ENCODE measurements around the gene TASL. TPM values are rescaled to one million over a fixed set of nuclear protein-coding genes. Genes with fewer than 3 reads are reported as not detected.

Gene TASL
- total RNA-seq, 1 experiment from 2014 or later: not detected

DNA sequence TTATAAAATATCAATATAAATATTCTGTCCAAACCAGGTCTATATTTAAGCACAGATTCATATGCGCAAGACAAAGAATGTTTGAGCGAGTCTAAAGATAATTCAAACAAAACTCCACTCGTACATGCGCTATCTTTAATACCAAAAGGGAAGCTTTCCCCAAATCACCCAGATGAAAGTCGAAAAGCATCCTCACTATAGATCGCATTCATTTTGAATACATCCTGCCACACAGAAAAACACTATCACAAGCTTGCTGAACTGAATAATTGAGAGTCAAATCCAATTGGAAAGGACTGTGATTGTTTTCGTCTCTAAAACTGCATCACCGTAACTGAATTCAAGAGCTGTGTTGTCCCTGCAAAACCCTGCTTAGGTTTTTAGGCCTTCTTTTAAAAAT, 685 bp downstream of the TASL start:
- no peak for DNase-seq (ENCODE audit: low spot score)

DNA sequence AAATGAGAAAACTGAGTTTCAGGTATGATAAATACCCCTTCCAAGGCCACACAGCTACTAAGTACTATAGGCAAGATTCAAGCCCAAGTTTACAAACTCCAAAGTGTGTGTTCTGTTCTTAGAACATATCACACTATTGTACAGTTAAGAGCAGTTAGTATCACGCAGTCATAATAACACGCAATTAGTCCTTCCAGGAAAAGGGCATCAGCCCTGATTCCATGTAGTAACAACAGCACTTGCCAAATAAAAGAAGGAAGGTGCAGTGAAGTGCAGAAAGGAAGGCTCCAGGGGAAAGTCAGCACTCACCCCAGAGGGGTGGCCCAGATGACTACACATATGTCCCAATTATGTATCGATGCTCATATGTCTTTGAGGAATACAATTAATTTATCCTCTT, 4.4 kb downstream of the TASL start:
- no peak for DNase-seq (ENCODE audit: low spot score)

DNA sequence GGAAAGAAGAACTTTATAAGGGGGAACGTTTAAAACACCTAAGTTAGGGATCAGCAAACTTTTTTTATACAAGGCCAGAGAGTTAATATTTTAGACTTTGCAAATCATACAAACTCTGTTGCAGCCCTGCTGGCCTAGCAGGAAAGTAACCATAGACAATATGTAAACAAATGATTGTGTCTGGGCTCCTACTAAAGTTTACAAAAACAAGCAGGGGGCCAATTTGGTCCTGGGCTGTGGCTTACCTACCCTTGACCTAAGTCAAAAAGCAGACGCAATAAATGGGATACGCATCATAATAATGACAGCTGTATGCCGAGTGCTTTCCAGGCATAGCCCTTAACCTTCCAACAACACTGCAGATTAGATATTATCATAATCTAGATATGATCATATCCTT, 4.9 kb downstream of the TASL start:
- DNase-seq (ENCODE audit: low spot score): no peak

DNA sequence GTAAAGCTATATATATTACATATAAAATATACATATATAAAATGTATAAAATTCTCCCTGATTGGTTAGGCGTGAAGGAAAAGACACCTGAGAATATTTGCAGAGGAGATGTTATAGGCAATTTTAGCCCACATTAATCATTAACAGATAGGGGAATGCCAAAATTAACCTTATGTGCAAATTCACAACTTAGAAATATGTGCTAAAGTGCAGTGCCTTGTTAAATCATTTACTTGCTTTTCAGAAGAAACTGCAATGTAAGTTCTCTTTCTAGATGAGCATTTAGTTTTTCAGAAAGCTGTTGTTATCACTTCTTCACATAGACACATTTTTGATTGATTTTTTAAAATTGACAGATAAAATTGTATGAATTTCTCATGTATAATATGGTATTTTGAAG, 5.6 kb downstream of the TASL start:
- no peak for DNase-seq (ENCODE audit: low spot score)

DNA sequence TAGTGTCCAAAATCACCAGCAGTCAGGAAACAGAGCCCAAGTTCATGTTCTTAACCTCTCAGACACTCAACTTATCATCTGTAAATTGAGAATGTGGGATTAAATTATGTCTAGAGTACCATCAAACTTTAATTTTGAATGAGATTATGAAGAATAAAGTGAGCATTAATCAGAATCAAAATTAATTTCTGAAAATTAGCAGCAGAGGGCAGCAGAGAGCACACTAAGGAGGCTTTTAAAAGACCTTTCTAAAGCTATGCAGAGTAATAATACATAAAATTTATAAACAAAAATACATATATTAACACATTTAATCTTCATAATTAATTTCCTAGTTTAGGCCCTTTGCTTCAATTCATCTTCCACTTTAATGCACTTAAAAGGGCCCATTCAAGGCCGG, 7.1 kb downstream of the TASL start:
- peak; percentile 25 for DNase-seq (ENCODE audit: low spot score)

DNA sequence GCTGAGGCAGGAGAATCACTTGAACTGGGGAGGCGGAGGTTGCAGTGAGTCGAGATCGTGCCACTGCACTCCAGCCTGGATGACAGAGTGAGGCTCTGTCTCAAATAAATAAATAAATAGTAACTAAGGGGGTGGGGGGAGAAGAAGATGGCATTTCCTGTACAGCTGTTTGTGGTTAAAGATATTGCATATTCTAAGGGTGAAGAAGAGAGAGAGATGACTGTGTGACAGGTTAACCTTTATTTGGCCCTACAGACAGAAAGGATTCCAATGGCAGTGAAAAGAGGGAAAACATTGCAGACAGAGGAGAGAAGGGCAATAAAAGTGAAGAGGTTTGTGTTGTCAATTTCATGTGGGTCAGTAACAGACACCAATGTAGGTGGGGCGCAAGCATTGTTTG, 9.4 kb downstream of the TASL start:
- peak; percentile 84 for DNase-seq (ENCODE audit: low spot score)

DNA sequence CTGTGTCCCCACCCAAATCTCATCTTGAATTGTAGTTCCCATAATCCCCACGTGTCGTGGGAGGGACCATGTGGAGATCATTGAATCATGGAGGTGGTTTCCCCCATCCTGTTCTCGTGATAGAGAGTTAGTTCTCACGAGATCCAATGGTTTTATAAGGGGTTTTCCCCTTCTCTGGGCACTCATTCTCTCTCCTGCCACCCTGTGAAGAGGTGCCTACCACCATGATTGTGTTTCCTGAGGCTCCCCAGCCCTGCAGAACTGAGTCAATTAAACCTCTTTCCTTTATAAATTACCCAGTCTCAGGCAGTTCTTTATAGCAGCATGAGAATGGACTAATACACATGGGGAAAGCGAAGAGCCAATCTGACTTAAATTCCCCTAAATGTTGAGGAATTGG, 14.5 kb downstream of the TASL start:
- peak; percentile 4 for DNase-seq (ENCODE audit: low spot score)

DNA sequence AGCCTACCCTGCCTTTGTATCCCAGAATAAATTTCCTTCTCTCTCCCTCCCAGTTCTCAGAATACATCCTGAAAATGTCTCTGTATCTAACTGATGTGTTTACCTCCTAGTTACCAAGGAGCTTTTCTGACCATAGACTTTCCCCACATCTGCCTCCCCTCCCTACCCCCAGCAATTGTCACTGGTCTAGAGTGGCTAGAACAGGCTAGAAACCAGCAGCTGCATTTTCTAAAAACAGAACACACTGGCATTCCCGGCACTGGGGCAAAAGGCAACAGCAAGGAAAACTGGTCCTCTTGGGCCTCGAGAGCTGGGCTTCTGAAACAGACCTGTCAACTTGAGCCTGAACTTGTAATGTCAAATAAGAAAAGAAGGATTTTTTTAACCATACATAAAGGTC, 16.4 kb downstream of the TASL start:
- DNase-seq (ENCODE audit: low spot score): no peak

DNA sequence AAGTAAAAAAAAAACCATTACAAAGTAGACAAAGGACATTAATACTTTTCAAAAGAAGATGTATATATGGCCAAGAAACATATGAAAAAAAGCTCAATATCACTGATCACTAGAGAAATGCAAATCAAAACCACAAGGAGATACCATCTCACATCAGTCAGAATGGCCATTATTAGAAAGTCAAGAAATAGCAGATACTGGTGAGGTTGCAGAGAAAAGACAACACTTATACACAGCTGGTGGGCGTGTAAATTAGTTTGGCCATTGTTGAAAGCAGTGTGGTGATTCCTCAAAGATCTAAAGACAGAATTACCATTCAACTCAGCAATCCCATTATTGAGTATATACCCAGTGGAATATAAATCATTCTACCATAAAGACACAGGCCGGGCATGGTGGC, 39.3 kb downstream of the TASL start:
- DNase-seq (ENCODE audit: low spot score): no peak

DNA sequence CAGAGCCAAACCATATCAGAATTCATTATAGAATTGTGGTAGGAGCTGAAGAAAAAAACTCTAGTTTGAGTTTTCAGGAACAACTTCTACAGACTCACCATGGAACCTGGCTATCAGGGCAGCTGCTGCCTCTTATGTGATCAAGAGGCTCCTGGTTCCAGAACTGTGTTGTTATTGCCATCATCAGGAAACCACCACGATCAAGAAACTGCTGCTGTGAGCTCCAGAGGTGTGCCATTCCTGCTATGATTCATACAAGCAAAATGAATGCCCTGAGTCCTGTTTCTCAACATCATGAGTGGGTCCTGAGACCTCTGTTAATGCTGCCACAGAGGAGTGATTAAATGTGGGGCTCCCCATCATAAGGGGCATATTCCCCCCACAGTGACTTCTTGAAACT, 43.7 kb downstream of the TASL start:
- DNase-seq (ENCODE audit: low spot score): no peak

DNA sequence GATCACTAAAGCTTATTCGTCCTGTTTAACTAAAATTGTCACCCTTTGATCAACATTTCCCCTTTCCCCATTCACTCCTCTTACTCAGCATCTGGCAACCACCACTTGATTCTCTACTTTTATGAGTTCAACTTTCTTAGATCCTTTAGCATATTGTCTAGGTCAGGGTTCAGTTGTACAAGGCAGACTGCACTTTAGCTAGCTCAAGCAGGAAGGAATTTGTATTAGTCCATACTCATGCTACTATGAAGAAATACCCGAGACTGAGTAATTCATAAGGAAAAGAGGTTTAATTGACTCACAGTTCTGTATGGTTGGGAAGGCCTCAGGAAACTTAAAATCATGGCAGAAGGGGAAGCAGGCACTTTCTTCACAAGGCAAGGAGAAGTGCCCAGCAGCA, 44.3 kb downstream of the TASL start:
- no peak for DNase-seq (ENCODE audit: low spot score)

DNA sequence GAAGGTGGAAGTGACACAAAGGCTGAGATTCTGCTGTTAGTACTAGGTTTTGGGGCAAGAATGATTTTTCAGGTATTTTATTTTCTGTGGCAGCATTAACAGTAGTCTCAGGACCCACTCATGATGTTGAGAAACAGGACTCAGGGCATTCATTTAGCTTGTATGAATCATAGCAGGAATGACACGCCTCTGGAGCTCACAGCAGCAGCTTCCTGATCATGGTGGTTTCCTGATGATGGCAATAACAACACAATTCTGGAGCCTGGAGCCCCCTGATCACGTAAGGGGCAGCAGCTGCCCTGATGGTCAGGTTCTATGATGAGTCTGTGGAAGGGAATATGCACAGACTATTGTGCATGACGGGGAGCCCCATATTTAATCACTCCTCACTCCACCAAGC, 47.0 kb downstream of the TASL start:
- DNase-seq (ENCODE audit: low spot score): peak; percentile 27

DNA sequence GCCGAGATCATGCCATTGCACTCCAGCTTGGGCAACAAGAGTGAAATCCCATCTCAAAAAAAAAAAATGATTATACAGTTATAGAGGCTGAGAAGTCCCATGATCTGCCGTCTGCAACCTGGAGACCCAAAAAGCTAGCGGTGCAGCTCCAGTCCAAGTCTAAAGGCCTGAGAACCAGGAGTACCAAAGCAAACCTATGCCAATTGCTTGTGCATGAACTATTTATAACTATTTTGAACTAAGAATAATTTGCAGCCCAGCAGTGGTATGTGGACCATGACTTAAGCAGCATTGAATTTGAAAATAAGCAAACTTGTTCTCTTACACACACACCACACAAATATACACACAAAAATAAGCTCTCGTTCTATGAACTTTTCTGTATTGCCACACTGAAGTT, 51.8 kb downstream of the TASL start:
- no peak for DNase-seq (ENCODE audit: low spot score)

DNA sequence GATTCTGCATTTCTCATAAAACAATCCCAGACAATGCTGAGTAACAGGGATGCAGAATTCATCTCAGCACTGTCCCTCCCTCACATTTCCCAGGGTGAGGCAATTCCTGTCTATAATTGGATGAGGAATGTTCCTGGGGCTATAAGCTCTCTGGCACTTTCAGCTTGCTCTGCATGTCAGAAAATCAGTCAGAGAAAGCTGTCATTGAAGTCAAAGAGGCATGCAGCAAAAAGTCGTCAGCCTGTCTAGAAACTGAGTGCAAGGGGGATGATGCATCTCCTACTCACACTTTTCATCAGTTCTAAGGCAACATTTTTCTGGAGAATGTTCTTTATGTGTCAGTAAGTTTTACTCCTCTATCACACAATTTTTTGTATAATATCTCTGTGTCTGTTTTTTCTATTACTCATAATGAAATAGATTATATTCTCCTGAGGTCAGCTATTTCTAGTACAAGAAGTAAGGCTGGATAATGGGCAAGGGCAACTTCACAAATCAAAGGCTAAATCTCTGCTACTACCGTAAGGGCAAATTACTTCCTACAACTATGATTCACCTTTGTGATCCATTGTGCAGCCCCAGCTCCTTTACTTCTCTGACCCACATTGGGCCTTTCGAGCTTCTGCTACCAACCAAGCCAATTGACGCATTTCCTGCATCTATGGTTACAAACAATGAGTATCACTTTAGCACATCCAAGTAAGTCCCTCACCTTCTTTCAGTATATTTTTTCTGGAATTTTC, 56.0 kb downstream of the TASL start:
- peak; percentile 64 for DNase-seq (ENCODE audit: low spot score)

DNA sequence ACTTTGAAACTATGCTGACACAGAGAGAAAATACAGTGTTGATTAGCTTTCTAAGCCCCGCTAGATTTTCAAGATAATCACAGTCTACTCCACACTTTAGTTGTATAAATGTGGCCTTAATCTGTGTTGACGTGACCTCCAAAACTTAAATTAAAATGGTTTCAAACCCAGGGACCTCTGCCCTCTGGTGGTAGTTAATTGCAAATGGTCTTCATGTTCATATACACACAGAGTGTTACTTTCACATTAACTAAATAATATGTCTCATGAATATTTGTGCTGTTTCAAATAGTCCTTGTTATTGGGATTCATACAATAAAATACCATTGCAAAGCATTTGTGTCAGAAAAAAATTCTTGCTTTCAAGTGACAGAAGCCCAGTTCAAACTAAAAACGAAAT, 64.3 kb downstream of the TASL start:
- DNase-seq (ENCODE audit: low spot score): no peak

Other genes with a start within 250 kb of the TASL start
- gene GK, start 75.7 kb upstream of the TASL start, total RNA-seq (2014; rRNA removed; shearing (Covaris generic)): 13.8 and 17.6 TPM in 2 replicates

Data from A172 (cell line).